Activated naive CD4-positive, alpha-beta T cell treated with anti-CD3 and anti-CD28 coated beads, Interleukin-2, amount 50 U/mL, for 72 hours (primary cell): ENCODE measurements around the gene CEL. TPM values are rescaled to one million over a fixed set of nuclear protein-coding genes. Genes with fewer than 3 reads are reported as not detected.
A peak's percentile ranks its signal among the peaks of the same experiment; 100 is the strongest.
"Not testable (repeated sequence)": the region's sequence is repeated elsewhere in the genome, so short reads cannot be mapped to it uniquely, and the experiment has no call there.

Source experiments
- ATAC-seq, 2 donors: fragments of 150-1000 bp; cut with Tn5 transposase; 2 replicates each; pipeline ENCODE4 v1.10.0; 2021; ENCODE audit warnings: mild to moderate bottlenecking in 2 of 2, moderate library complexity in 2 of 2
- DNase-seq, 2 donors: peaks; one replicate each; pipeline ENCODE4 v3.0.0; 2021 to 2022; ENCODE audit warnings: low spot score in 2 of 2
- H3K27ac Mint-ChIP-seq, 2 donors: one replicate each; pipeline ENCODE4 v1.8.0; 2022; ENCODE audit warnings: mild to moderate bottlenecking in 2 of 2, mixed read lengths in 2 of 2
- H3K36me3 Mint-ChIP-seq, 2 donors: one replicate each; pipeline ENCODE4 v1.8.0; 2022; ENCODE audit warnings: mixed read lengths in 2 of 2
- H3K9me3 Mint-ChIP-seq, 2 donors: one replicate each; pipeline ENCODE4 v1.8.0; 2022; ENCODE audit warnings: mixed read lengths in 2 of 2
- total RNA-seq, 2 donors: library from RNA; stranded (reverse); gene quantifications; one replicate each; pipeline ENCODE4 v1.2.3, GENCODE V29; 2022

The CEL gene
- 1 to 10 TPM; 2.4 to 9.3 TPM for total RNA-seq

DNA sequence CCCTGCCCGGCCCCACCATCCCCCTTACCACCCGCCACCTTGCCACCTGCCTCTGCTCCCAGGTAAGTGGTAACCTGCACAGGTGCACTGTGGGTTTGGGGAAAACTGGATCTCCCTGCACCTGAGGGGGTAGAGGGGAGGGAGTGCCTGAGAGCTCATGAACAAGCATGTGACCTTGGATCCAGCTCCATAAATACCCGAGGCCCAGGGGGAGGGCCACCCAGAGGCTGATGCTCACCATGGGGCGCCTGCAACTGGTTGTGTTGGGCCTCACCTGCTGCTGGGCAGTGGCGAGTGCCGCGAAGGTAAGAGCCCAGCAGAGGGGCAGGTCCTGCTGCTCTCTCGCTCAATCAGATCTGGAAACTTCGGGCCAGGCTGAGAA lies at the start of gene CEL:
CEL (plus strand) TSS at position 218 of the 382 bp plus-strand sequence; CDS start at position 240, 22 bp downstream.
- H3K27ac Mint-ChIP-seq = peak within 1 kb of the TSS; percentile 17 to 75
- H3K9me3 Mint-ChIP-seq, DNase-seq, H3K36me3 Mint-ChIP-seq, ATAC-seq: not testable (repeated sequence)

DNA sequence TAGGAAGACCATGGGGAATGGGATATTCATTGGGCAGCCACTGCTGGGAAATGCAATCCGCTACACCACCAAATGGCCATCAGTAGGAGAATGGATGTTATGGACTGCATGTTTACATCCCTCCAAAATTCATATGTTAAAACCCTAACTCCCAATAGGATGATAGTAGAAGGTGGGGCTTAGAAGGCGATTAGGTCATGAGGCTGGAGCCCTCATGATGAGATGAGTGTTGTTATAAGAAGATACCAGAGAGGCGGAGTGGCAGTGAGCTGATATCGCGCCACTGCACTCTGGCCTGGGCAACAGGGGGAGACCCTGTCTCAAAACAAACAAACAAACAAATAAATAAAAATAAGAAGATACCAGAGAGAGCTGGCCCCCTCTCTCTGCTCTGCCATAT lies 47.1 kb upstream of the CEL start:
- Mint-ChIP-seq H3K27ac (no peak overlapping the region), H3K36me3 (peaks cover 0 to 13% of the 10 kb centered on the region in 2 donors), H3K9me3 (peaks cover 5 to 8% of the 10 kb centered on the region in 2 donors)
- DNase-seq (no peak), ATAC-seq (no peak)

DNA sequence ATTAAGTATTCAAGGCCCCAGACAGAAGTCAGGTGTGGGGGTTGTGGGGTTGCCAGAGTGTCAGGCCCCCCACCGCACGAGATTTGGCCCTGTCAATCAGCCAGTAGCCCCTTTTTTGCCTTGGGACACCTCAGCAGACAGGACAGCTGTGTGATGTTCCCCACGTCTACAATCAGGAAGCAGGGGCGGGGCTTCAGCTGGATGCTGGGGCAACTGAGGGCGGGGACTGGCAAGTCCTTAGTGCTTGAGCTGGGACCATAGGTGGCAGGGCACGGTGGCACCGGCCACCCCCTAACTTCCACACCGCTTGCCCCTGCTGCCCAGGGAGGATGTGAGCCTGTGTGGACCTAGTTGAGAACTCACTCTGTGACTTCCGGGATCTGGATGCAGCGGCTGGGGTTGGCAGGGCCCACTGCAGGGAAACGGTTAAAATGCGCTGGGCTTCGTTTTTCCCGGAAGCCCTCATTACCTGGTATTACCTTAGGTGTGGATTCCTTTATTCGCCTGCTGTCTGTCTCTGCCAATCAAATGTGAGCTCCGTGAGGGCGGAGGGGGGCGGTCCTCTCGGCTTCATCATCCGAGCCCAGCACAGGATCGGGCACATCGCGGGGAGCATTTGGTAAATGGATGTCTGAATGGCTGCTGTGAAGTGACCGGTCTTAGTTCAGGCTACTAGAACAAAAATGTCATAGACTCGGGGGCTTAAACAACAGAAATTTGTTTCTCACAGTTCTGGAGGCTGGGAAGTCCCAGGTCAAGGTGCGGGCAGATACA lies 38.5 kb upstream of the CEL start:
- Mint-ChIP-seq H3K27ac (no peak overlapping the region), H3K36me3 (no peaks in the 10 kb centered on the region), H3K9me3 (no peaks in the 10 kb centered on the region)
- DNase-seq (peak in 1 of 2 donors; percentile 65), ATAC-seq (peak; percentile 47 to 76)

DNA sequence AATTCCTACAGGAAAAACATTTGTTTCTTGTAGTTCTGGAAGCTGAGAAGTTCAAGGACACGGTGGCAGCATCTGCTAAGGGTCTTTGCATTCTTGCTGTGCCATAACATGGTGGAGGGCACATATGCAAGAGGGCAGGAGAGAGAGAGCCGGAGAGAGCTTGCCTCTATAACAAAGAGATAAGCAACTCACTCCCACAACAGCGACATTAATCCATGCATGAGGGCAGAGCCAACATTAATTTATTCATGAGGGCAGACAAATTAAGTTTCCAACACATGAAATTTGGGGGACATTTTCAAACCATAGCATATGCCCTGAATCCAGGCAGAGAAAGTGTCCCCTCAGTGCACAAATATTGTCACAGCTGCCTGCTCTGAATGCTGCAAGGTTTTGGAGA lies 35.4 kb upstream of the CEL start:
- Mint-ChIP-seq H3K36me3 (peaks cover 15% of the 10 kb centered on the region in 2 donors), H3K9me3 (no peaks in the 10 kb centered on the region), H3K27ac (no peak overlapping the region)
- DNase-seq = no peak
- ATAC-seq = no peak

DNA sequence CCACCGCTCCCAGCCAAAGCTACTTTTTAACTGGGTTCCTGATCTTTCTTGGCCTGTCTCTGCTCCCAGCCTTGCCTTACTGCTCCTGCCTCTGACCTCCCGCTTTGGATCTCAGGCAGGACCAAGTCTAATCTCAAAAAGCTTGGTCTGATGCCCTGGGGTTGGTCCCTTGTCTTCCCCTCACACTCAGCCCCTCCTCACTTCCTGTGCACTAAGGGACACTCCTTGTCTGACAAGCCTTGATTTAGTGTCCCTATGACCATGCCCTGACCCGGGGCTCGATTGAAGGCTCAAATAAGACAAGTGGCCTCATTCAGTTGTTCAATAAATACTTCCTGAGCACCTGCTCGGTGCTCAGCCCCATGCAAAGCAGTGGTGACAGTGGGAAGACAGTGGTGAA lies 34.6 kb upstream of the CEL start:
- DNase-seq = no peak
- ATAC-seq = no peak
- peak overlapping the region in 1 of 2 donors; percentile 16 for H3K27ac Mint-ChIP-seq
- peaks cover 0 to 4% of the 10 kb centered on the region in 2 donors for H3K9me3 Mint-ChIP-seq
- H3K36me3 Mint-ChIP-seq = peaks cover 21 to 22% of the 10 kb centered on the region in 2 donors

DNA sequence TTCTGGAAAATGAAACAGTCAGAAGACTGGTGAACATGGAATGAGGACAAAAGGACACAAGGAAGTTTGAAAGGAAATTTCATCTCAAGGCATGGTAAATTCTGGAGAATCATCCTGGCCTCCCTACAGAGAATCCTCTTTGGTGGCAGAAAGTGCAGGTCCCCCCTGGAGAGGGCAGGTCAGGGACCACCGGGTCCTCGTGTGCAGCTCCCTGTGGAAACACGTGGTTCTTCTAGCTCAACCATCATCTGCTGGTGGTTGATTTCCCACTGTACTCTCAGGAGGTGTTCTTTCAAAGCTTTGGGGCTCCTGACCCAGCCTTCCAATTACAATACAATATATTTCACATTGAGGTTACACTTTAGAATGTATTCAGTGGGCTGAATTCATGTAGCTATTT lies 33.6 kb upstream of the CEL start:
- DNase-seq (no peak), ATAC-seq (no peak)
- H3K27ac Mint-ChIP-seq = no peak overlapping the region
- peaks cover 21 to 30% of the 10 kb centered on the region in 2 donors for H3K36me3 Mint-ChIP-seq
- H3K9me3 Mint-ChIP-seq = peaks cover 0 to 4% of the 10 kb centered on the region in 2 donors

DNA sequence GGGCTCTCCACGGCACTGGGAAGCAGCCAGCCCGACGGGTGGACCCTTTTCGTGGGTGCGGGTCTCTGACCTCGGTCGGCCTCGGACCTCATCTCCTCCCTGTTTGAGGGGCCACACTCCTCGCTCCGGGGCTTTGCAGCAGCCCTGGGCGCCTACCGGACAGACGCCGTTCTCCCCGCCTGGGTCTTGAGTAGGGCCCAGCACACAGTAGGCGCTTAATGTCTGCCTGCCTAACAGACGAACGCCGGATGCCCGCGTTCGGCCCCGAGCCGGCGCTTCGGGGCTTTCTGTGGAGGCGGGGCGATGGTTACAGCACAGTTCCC lies 31.8 kb upstream of the CEL start:
- Mint-ChIP-seq H3K36me3 (peaks cover 21 to 30% of the 10 kb centered on the region in 2 donors), H3K9me3 (peaks cover 0 to 4% of the 10 kb centered on the region in 2 donors), H3K27ac (peak overlapping the region; percentile 92 to 100)
- ATAC-seq (peak; percentile 5 to 38), DNase-seq (no peak)

DNA sequence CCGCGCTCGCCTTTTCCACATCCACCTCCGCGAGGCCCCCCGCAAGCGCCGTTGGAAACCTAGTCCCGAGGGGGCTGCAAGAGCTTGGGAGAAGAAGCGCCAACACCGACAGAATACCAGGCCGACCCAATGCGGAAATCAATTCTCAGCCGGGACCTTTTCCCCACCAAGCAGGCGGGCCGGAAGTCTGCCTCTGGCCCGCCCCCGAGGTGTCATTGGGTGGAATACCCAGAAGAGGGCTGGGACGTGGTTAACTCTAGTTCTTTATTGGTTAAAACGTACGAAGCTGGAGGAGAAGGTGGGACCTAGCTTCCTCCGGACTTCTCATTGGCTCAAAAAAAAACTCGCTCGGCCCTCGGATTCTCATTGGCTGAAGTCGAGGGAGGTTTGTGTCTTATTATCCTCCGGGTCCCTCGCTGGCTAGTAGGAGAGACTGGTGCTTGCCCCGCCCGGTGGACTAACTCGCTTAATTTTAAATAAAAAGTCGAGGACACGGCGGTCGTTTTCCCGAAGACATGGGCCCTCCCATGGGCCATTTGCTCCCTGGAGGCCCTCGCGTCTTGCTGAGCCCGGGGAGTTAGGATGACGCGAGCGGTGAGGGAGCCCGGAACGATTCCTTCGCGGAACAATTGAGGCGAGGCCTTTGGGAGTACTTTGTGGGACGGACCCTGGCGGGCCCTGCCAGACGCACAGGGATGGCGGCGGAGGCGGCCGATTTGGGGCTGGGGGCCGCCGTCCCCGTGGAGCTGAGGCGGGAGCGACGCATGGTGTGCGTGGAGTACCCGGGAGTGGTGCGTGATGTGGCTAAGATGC lies 31.3 kb upstream of the CEL start, which contains the start of gene GTF3C5:
GTF3C5 (plus strand) TSS at position 681 of the 813 bp plus-strand sequence; CDS start at position 696, 15 bp downstream.
- peaks cover 0 to 4% of the 10 kb centered on the region in 2 donors for H3K9me3 Mint-ChIP-seq
- H3K27ac Mint-ChIP-seq = peak within 1 kb of the TSS; percentile 92 to 100
- DNase-seq (peak; percentile 87 to 93), ATAC-seq (peak; percentile 97 to 98)
- H3K36me3 Mint-ChIP-seq = peaks cover 21 to 30% of the 10 kb centered on the region in 2 donors

DNA sequence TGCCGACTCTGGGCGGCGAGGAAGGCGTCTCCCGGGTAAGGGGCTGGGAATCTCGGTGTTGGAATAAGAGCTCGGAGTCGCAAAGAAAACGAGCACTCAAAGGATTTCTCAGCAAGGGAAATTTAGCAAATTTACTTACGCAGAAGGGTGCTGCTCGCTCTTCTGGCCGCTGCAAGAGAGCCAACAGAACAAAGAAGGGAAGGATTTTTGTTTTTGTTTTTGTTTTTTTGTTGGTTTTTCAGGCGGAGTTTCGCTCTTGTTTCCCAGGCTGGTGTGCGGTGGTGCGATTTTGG lies 30.7 kb upstream of the CEL start:
- no peak for ATAC-seq
- peaks cover 0 to 4% of the 10 kb centered on the region in 2 donors for H3K9me3 Mint-ChIP-seq
- peaks cover 21 to 30% of the 10 kb centered on the region in 2 donors for H3K36me3 Mint-ChIP-seq
- H3K27ac Mint-ChIP-seq = peak overlapping the region; percentile 92 to 100
- no peak for DNase-seq

DNA sequence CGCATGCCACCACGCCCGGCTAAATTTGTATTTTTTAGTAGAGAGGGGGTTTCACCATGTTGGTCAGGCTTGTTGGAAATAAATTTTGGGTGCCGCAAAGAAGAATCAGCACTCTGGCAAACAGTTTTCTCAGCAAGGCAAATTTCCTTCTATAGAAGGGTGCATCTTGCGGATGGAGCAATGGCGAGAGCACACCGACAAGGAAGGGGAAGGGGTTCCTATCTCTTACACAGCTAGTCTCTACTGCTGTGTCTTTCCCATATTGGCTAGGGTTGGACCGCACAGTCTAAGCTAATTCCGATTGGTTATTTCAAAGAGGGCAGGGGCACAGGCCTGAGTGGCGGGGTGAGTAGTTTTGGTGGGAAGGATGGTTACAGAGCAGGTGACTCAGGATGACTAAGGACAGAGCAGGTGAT lies 30.3 kb upstream of the CEL start:
- Mint-ChIP-seq H3K9me3 (peaks cover 0 to 4% of the 10 kb centered on the region in 2 donors), H3K27ac (peak overlapping the region; percentile 92 to 100), H3K36me3 (peaks cover 21 to 30% of the 10 kb centered on the region in 2 donors)
- DNase-seq = peak in 1 of 2 donors; percentile 66
- ATAC-seq = peak in 1 of 2 donors; percentile 37

DNA sequence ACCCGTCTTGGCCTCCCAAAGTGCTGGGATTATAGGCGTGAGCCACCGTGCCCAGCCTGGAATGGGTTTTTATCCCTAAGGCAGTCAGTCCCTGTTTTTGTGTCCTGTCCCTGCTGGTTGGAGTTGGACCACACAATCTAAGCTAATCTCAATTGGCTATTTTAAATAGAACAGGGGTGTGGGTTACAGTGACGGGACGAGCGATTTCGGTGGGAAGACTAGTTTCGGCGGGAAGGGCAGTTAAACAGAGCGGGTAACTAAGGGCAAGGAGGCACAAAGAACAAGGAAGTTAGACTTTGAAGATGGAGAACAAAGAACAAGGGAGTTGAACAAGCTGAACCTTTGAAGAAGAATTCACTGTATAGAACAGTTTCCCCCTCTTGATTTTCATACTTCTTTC lies 29.6 kb upstream of the CEL start:
- Mint-ChIP-seq H3K36me3 (peaks cover 21 to 30% of the 10 kb centered on the region in 2 donors), H3K27ac (peak overlapping the region; percentile 92 to 100), H3K9me3 (peaks cover 0 to 4% of the 10 kb centered on the region in 2 donors)
- no peak for DNase-seq
- ATAC-seq = no peak

DNA sequence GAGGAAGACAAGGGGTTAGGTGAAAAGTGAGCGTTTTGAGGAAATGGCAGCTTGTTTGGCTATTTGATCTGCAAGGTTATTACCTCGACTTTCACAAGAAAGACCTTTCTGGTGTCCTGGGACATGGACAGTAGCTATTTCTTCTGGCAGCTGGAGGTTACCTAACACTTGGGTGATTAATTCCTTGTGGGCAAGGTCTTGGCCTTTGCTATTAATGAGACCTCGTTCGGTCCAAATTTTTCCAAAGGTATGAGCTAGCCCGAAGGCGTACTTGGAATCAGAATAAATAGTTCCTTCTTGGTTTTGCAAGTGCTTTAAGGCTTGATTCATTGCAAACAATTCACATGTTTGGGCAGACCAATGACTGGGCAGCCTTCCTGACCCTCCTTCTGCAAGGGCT lies 26.1 kb upstream of the CEL start:
- Mint-ChIP-seq H3K9me3 (peaks cover 0 to 4% of the 10 kb centered on the region in 2 donors), H3K36me3 (peaks cover 14 to 23% of the 10 kb centered on the region in 2 donors)
- ATAC-seq = no peak

DNA sequence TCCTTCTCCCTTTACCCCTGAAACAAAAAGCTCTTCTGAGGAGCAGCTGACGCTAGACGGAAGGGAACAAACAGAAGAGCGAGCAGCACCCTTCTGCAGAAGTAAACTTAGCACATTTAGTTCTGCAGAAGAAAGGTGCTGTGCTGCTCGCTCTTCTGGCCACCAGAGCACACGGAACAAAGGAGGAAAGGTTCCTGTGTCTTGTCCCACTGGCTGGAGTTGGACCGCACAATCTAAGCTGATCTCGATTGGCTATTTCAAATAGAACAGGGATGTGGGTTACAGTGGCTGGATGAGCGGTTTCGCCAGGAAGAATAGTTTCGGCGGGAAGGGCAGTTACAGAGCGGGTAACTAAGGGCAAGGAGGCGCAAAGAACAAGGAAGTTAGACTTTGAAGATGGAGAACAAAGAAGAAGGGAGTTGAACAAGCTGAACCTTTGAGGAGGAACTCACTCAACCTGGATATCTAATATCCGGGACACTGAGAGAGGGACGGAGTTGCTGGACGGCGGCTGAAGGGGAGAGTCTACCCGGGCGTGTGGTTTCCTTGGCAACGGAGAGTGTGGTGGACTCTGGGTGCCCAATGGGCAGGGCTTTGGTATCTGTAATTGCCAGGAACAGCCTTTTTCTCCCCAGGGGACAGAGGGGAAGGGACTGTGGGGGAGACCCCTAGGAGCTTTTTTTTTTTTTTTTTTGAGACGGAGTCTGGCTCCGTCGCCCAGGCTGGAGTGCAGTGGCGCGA lies 23.8 kb upstream of the CEL start:
- Mint-ChIP-seq H3K9me3 (no peaks in the 10 kb centered on the region), H3K36me3 (no peaks in the 10 kb centered on the region), H3K27ac (peak overlapping the region in 1 of 2 donors; percentile 41)
- DNase-seq = no peak
- ATAC-seq = no peak

More for the DNA sequence above, 26.1 kb upstream of the CEL start:
- DNase-seq = no peak
- no peak overlapping the region for H3K27ac Mint-ChIP-seq

DNA sequence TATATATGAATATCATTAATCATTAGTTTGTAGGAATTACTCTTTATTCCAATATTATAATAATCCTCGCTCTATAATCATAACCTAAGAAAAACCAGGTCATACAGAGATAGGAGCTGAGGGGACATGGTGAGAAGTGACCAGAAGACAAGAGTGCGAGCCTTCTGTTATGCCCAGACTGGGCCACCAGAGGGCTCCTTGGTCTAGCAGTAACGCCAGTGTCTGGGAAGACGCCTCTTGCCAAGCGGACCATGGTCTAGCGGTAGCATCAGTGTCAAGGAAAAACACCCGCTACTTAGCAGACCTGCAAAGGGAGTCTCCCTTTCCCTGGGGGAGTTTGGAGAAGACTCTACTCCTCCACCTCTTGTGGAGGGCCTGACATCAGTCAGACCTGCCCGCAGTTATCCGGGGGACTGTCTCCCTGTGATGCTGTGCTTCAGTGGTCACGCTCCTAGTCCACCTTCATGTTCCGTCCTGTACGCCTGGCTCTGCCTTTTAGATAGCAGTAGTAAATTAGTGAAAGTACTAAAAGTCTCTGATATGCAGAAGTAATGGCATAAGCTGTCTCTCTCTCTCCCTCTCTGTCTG lies 20.8 kb upstream of the CEL start:
- not testable (repeated sequence) for H3K27ac Mint-ChIP-seq, H3K9me3 Mint-ChIP-seq, ATAC-seq, H3K36me3 Mint-ChIP-seq
- peak in 1 of 2 donors; percentile 54 for DNase-seq

DNA sequence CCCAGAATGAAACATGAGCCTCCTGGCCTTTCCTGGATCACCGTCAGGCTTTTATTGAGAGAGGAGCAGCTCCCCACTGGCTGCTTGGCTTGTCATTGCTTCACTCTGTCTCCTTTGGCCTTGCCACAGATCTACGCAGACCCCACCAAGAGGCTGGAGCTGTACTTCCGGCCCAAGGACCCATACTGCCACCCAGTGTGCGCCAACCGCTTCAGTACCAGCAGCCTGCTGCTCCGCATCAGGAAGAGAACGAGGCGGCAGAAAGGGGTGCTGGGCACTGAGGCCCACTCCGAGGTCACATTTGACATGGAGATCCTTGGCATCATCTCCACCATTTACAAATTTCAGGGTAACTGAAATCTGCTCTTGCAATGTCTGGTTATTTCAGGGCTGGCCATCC lies 19.8 kb upstream of the CEL start:
- no peak overlapping the region for H3K27ac Mint-ChIP-seq
- ATAC-seq (no peak), DNase-seq (no peak)
- no peaks in the 10 kb centered on the region for H3K9me3 Mint-ChIP-seq
- H3K36me3 Mint-ChIP-seq = no peaks in the 10 kb centered on the region

DNA sequence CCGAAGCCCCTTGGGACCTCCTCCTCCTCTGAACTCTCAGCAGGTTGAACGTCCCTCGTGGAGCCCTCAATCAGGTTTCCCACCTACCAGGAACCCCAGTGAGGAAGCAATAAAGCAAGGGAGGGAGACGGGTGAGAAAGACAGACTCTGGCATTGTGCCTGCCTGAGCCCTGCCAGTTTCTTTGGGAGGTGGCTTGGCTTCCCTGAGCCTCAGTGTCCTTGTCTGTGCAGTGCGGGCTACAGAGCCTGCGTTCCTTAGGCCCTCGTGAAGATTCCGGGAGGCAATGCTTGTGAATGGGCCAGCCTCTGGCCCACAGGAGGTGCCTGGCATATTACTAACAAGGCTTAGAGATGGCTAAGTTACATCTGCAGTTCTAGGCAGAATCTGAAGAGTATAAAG lies 19.1 kb upstream of the CEL start:
- Mint-ChIP-seq H3K9me3 (no peaks in the 10 kb centered on the region), H3K36me3 (no peaks in the 10 kb centered on the region), H3K27ac (peak overlapping the region in 1 of 2 donors; percentile 75)
- ATAC-seq = no peak
- no peak for DNase-seq
